Neural progenitor cell (in vitro differentiated cells): Measurements from ENCODE around the gene FREM2. TPM values are rescaled to one million over a fixed set of nuclear protein-coding genes. Genes with fewer than 3 reads are reported as not detected.

Experiments
- DNase-seq: peaks from one replicate; pipeline ENCODE4 v3.0.0-alpha.2; 2016; ENCODE audit warnings: low spot score
- H2AFZ ChIP-seq: fragments of 200-600 bp; sonication (generic); replicated peaks from 2 replicates; pipeline ENCODE4 v1.6.1; 2016; ENCODE audit warnings: antibody characterized with exemption
- H3F3A ChIP-seq: fragments of 200-600 bp; sonication (generic); 2 replicates; pipeline ENCODE4 v1.6.1; 2016; ENCODE audit warnings: antibody characterized with exemption, low read depth
- H3K27ac ChIP-seq: fragments of 200-600 bp; sonication (generic); 2 replicates; pipeline ENCODE4 v1.5.1; 2016; ENCODE audit warnings: mild to moderate bottlenecking
- H3K27me3 ChIP-seq: fragments of 200-600 bp; sonication (generic); 2 replicates; pipeline ENCODE4 v1.6.1; 2016; ENCODE audit warnings: mild to moderate bottlenecking, moderate library complexity
- H3K36me3 ChIP-seq: fragments of 200-600 bp; sonication (generic); 2 replicates; pipeline ENCODE4 v1.5.1; 2016
- H3K4me1 ChIP-seq: fragments of 200-600 bp; sonication (generic); 2 replicates; pipeline ENCODE4 v1.6.1; 2016; ENCODE audit warnings: mixed run types
- H3K4me2 ChIP-seq: fragments of 200-600 bp; sonication (generic); 2 replicates; pipeline ENCODE4 v1.6.1; 2016
- H3K4me3 ChIP-seq: fragments of 200-600 bp; sonication (generic); 2 replicates; pipeline ENCODE4 v1.5.1; 2016
- H3K79me2 ChIP-seq: fragments of 200-600 bp; sonication (generic); 2 replicates; pipeline ENCODE4 v1.6.1; 2016; ENCODE audit warnings: low read depth
- H3K9ac ChIP-seq: fragments of 200-600 bp; sonication (generic); 2 replicates; pipeline ENCODE4 v1.6.1; 2016
- H3K9me3 ChIP-seq: fragments of 200-600 bp; sonication (generic); 2 replicates; pipeline ENCODE4 v1.5.1; 2016; ENCODE audit warnings: low read depth
- H4K20me1 ChIP-seq: fragments of 200-600 bp; sonication (generic); 2 replicates; pipeline ENCODE4 v1.6.1; 2016; ENCODE audit warnings: low read depth
- H3K27ac Mint-ChIP-seq: 3 replicates; pipeline ENCODE4 v1.8.0; 2021; ENCODE audit warnings: mixed read lengths
- H3K27me3 Mint-ChIP-seq: 2 replicates; pipeline ENCODE4 v1.8.0; 2022; ENCODE audit warnings: low read depth, mild to moderate bottlenecking, inconsistent platforms, moderate library complexity, mixed read lengths; ENCODE audit not compliant: insufficient read depth
- H3K36me3 Mint-ChIP-seq: 3 replicates; pipeline ENCODE4 v1.8.0; 2021; ENCODE audit warnings: mixed read lengths
- H3K4me1 Mint-ChIP-seq: 3 replicates; pipeline ENCODE4 v1.8.0; 2021; ENCODE audit warnings: mixed read lengths
- H3K4me3 Mint-ChIP-seq: 3 replicates; pipeline ENCODE4 v1.8.0; 2021; ENCODE audit warnings: mild to moderate bottlenecking, moderate library complexity, mixed read lengths
- H3K9me3 Mint-ChIP-seq: 3 replicates; pipeline ENCODE4 v1.8.0; 2020; ENCODE audit warnings: mixed read lengths
- EZH2 ChIP-seq: fragments of 200-600 bp; sonication (generic); IDR thresholded peaks from 2 replicates; pipeline ENCODE4 v1.6.1; 2017; ENCODE audit warnings: antibody characterized with exemption, mild to moderate bottlenecking, moderate library complexity
- EZH2phosphoT487 ChIP-seq: fragments of 200-600 bp; sonication (generic); IDR thresholded peaks from 2 replicates; pipeline ENCODE4 v1.6.1; 2017; ENCODE audit warnings: antibody characterized with exemption
- total RNA-seq: library from RNA; depleted of rRNA; stranded (reverse); fragments of >200 nt; gene quantifications from 2 replicates; pipeline ENCODE4 v1.2.3, GENCODE V29; 2015; ENCODE audit warnings: low replicate concordance
- TF ChIP-seq, protein P1 (sequence below): fragments of 200-600 bp; sonication (generic); IDR thresholded peaks from 2 replicates; pipeline ENCODE4 v1.5.1; 2017; ENCODE audit warnings: antibody characterized with exemption, mild to moderate bottlenecking

The FREM2 gene
- total RNA-seq, 1 donor from 2014 or later = 21.3 TPM

DNA sequence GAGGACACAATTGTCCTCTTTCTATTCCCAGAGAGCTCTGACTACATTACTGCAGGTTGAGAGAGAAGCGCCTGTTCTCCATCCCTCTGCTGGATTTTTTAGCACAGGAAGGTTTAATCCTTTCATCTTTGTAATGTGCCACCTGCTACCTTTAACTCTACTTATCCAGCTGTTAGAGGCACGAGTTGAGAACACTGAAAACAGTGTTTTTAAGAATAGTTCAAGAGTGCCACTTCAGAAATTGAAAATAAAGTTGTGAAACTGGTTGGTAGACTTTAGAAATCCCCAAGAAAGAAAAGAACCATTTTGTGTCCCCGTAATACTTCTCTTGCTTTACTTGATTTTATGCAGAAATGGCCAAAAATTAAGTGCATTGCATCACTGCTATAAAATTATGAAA, 20.6 kb downstream of the FREM2 start:
- no peaks in the 10 kb centered on the region for H3K27me3 Mint-ChIP-seq
- H3K9ac ChIP-seq = no peak overlapping the region
- no peaks in the 10 kb centered on the region for H4K20me1 ChIP-seq
- H3F3A ChIP-seq = no peaks in the 10 kb centered on the region
- H2AFZ ChIP-seq = no peak overlapping the region
- peaks cover 9% of the 10 kb centered on the region for H3K4me1 Mint-ChIP-seq
- H3K9me3 ChIP-seq = no peaks in the 10 kb centered on the region
- no peaks in the 10 kb centered on the region for H3K79me2 ChIP-seq
- no peaks in the 10 kb centered on the region for H3K27me3 ChIP-seq
- no peaks in the 10 kb centered on the region for H3K36me3 Mint-ChIP-seq
- H3K4me1 ChIP-seq = no peaks in the 10 kb centered on the region
- H3K27ac ChIP-seq = no peak overlapping the region
- H3K4me2 ChIP-seq = no peak overlapping the region
- H3K27ac Mint-ChIP-seq = no peak overlapping the region
- no peaks in the 10 kb centered on the region for H3K9me3 Mint-ChIP-seq
- no peaks in the 10 kb centered on the region for H3K36me3 ChIP-seq
- TF ChIP-seq, protein P1, sequence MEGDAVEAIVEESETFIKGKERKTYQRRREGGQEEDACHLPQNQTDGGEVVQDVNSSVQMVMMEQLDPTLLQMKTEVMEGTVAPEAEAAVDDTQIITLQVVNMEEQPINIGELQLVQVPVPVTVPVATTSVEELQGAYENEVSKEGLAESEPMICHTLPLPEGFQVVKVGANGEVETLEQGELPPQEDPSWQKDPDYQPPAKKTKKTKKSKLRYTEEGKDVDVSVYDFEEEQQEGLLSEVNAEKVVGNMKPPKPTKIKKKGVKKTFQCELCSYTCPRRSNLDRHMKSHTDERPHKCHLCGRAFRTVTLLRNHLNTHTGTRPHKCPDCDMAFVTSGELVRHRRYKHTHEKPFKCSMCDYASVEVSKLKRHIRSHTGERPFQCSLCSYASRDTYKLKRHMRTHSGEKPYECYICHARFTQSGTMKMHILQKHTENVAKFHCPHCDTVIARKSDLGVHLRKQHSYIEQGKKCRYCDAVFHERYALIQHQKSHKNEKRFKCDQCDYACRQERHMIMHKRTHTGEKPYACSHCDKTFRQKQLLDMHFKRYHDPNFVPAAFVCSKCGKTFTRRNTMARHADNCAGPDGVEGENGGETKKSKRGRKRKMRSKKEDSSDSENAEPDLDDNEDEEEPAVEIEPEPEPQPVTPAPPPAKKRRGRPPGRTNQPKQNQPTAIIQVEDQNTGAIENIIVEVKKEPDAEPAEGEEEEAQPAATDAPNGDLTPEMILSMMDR = no peak
- TF ChIP-seq EZH2 = no peak
- no peak for TF ChIP-seq EZH2phosphoT487
- H3K4me3 ChIP-seq = no peak overlapping the region
- no peak overlapping the region for H3K4me3 Mint-ChIP-seq
- no peak for DNase-seq

DNA sequence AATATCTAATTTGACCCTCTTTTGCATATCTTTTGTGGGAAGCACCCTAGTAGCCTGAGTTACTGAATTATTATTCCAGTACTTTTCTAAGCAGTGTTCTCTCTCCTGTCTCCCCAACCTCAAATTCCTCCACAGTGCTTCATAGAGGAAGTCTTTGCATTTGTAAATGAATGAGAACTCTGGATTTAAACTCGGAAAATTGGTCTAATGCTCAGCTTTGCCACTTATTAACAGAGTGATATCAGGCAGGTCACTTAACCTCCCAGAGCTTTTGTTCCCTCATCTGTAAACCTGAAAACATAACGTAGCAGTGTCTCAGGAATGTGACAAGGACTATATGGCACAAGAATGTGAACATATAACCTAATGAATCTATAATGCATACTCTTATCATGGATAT, 26.2 kb downstream of the FREM2 start:
- TF ChIP-seq EZH2phosphoT487 (no peak), EZH2 (no peak)
- TF ChIP-seq, protein P1 = no peak
- H3K27ac ChIP-seq = no peak overlapping the region
- no peak overlapping the region for H3K4me3 Mint-ChIP-seq

DNA sequence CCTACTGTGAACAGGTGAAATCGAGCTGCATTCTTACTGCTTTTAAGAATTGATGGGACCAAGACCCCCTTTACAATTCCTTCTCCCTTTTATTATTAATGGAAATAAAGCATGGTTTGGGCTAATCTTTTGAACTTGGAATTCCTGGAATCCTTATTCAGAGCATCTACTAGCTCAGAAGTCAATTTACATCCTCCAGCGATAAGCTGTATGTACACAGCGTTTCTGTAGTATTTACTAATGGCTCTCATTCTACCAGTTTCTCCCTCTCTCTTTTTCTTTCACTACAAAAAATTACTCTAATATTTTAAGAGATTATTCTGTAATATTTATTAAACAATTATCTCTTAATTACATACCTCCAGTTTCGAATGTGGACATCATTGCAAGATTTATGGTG, 31.5 kb downstream of the FREM2 start:
- no peak for DNase-seq
- no peaks in the 10 kb centered on the region for H3K4me1 Mint-ChIP-seq

More for the DNA sequence above, 26.2 kb downstream of the FREM2 start:
- H3K9me3 Mint-ChIP-seq = no peaks in the 10 kb centered on the region
- Histone ChIP-seq H2AFZ (no peak overlapping the region), H3K4me1 (no peaks in the 10 kb centered on the region), H3K9ac (no peak overlapping the region), H3K9me3 (no peaks in the 10 kb centered on the region), H3K4me3 (no peak overlapping the region), H3K36me3 (no peaks in the 10 kb centered on the region), H3F3A (no peaks in the 10 kb centered on the region), H3K79me2 (no peaks in the 10 kb centered on the region), H3K4me2 (no peak overlapping the region), H4K20me1 (no peaks in the 10 kb centered on the region), H3K27me3 (no peaks in the 10 kb centered on the region)
- peaks cover 4% of the 10 kb centered on the region for H3K4me1 Mint-ChIP-seq
- no peak for DNase-seq
- no peak overlapping the region for H3K27ac Mint-ChIP-seq
- no peaks in the 10 kb centered on the region for H3K36me3 Mint-ChIP-seq
- H3K27me3 Mint-ChIP-seq = no peaks in the 10 kb centered on the region

More for the DNA sequence above, 31.5 kb downstream of the FREM2 start:
- Histone ChIP-seq H3K9ac (no peak overlapping the region), H3K4me2 (no peak overlapping the region), H3K4me3 (no peak overlapping the region), H3K79me2 (no peaks in the 10 kb centered on the region), H3K27ac (no peak overlapping the region), H3K36me3 (no peaks in the 10 kb centered on the region), H3K9me3 (no peaks in the 10 kb centered on the region), H2AFZ (no peak overlapping the region), H4K20me1 (no peaks in the 10 kb centered on the region), H3K27me3 (no peaks in the 10 kb centered on the region), H3F3A (no peaks in the 10 kb centered on the region), H3K4me1 (no peaks in the 10 kb centered on the region)
- Mint-ChIP-seq H3K27me3 (peaks cover 4% of the 10 kb centered on the region), H3K9me3 (no peaks in the 10 kb centered on the region), H3K36me3 (no peaks in the 10 kb centered on the region), H3K4me3 (no peak overlapping the region), H3K27ac (no peak overlapping the region)
- TF ChIP-seq EZH2phosphoT487 (no peak), EZH2 (no peak)
- TF ChIP-seq, protein P1 = no peak
